IMR-90 (cell line): ENCODE results near the gene ADAMTS12.

Experiments
- BHLHE40 ChIP-seq: fragments of 150-350 bp; IDR thresholded peaks from 2 replicates; pipeline ENCODE4 v1.6.1; 2016; ENCODE audit warnings: mild to moderate bottlenecking, low read depth, low read length
- CEBPB ChIP-seq: IDR thresholded peaks from 2 replicates; pipeline ENCODE4 v1.6.1; 2012; ENCODE audit warnings: low read depth, low read length, improper control_type of control experiment
- CHD1 ChIP-seq: IDR thresholded peaks from 2 replicates; pipeline ENCODE4 v1.6.1; 2012; ENCODE audit warnings: low read depth, low read length, improper control_type of control experiment
- FOS ChIP-seq: fragments of 150-350 bp; IDR thresholded peaks from 2 replicates; pipeline ENCODE4 v1.6.1; 2016; ENCODE audit warnings: low read depth, low read length
- POLR2A ChIP-seq: IDR thresholded peaks from 2 replicates; pipeline ENCODE4 v1.6.1; 2012; ENCODE audit warnings: mild to moderate bottlenecking, low read depth, low read length
- RAD21 ChIP-seq: IDR thresholded peaks from 2 replicates; pipeline ENCODE4 v1.6.1; 2012; ENCODE audit warnings: low read length, improper control_type of control experiment
- SMC3 ChIP-seq: fragments of 150-350 bp; IDR thresholded peaks from 2 replicates; pipeline ENCODE4 v1.6.1; 2016; ENCODE audit warnings: low read depth, mild to moderate bottlenecking, antibody characterized with exemption, low read length, moderate library complexity
- TF ChIP-seq, protein P1 (sequence below): conservative IDR thresholded peaks from 2 replicates; pipeline ENCODE4 v1.5.1; 2012; ENCODE audit warnings: mild to moderate bottlenecking, low read depth, low read length, improper control_type of control experiment

DNA sequence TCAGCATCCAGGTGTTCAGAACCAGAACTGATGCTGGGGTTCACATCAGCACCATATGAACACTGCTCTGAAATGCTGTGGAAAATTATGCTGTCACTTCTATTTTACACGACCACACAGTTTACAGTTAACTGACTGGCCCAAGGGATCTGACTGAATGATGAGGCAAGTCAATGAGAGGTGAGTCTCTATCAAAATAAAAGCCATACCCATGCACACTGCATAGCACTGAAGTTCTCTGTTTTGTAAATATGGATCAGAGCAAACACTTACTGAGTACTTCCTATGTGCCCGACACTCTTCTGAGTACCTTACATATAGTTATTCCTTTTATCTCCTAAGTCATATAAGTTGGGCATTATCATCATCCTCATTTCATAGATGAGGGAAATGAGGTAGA is 328.3 kb downstream of the ADAMTS12 start:
- TF ChIP-seq, protein P1, sequence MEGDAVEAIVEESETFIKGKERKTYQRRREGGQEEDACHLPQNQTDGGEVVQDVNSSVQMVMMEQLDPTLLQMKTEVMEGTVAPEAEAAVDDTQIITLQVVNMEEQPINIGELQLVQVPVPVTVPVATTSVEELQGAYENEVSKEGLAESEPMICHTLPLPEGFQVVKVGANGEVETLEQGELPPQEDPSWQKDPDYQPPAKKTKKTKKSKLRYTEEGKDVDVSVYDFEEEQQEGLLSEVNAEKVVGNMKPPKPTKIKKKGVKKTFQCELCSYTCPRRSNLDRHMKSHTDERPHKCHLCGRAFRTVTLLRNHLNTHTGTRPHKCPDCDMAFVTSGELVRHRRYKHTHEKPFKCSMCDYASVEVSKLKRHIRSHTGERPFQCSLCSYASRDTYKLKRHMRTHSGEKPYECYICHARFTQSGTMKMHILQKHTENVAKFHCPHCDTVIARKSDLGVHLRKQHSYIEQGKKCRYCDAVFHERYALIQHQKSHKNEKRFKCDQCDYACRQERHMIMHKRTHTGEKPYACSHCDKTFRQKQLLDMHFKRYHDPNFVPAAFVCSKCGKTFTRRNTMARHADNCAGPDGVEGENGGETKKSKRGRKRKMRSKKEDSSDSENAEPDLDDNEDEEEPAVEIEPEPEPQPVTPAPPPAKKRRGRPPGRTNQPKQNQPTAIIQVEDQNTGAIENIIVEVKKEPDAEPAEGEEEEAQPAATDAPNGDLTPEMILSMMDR: no peak
- no peak for TF ChIP-seq RAD21
- TF ChIP-seq BHLHE40: no peak
- TF ChIP-seq CHD1: no peak
- TF ChIP-seq CEBPB: no peak
- no peak for TF ChIP-seq POLR2A
- no peak for TF ChIP-seq FOS
- no peak for TF ChIP-seq SMC3
